ENCODE data around the gene ZNF516. TPM values are rescaled to one million over a fixed set of nuclear protein-coding genes. Genes with fewer than 3 reads are reported as not detected.

The ZNF516 gene
- total and polyA plus RNA-seq, 2 of the 13 experiments (the other 11 are each of a cell fraction or from before 2014, with no cell fraction given): 16.6 to 18.7 TPM

- Histone ChIP-seq H3K27ac (ENCODE audit: extremely low read length, insufficient read depth, low read length) (no peak overlapping the region), H3K4me3 (replicated peaks in 1 of 3; ENCODE audit: insufficient read depth in 1 of 3, low read depth in 2 of 3, low read length in 3 of 3) (no peak overlapping the region), H3K9ac (ENCODE audit: insufficient read depth, low read depth, low read length) (no peak overlapping the region), H3K4me2 (ENCODE audit: low read depth, low read length) (no peak overlapping the region), H3K79me2 (ENCODE audit: insufficient read depth, low read length) (peaks cover 69% of the 10 kb centered on the region), H3K36me3 (replicated peaks in 1 of 2; ENCODE audit: control insufficient read depth in 1 of 2, insufficient read depth in 2 of 2, low read length in 2 of 2) (peaks cover 7 to 22% of the 10 kb centered on the region in 2 experiments), H3K9me3 (ENCODE audit: low read length) (no peaks in the 10 kb centered on the region), H4K20me1 (ENCODE audit: insufficient read depth, low read length) (peaks cover 48% of the 10 kb centered on the region), H3K4me1 (ENCODE audit: insufficient read depth, low read length) (no peaks in the 10 kb centered on the region), H2AFZ (ENCODE audit: low read length) (no peak overlapping the region), H3K27me3 (ENCODE audit: control insufficient read depth in 1 of 2, insufficient read depth in 2 of 2, low read length in 2 of 2) (no peaks in the 10 kb centered on the region)
- in situ Hi-C loops (cut with HindIII; ENCODE audit: extremely low pct_ligation_motif_present, low pct_unique_long_range_greater_than_20kb): no loop called here
- ATAC-seq: no peak; the same call in 2 of the 3 replicates
- no peak for DNase-seq (ENCODE audit: low spot score)
- POLR2A ChIA-PET: no interaction called here
- CTCF ChIA-PET (ENCODE audit: low intra/inter-chr PET ratio, low total read pairs): no interaction called here
- intact Hi-C loops (cut with micrococcal nuclease; ENCODE audit: unreplicated experiment): no loop called here
- no TSS peak for BruUV-seq (replicated peaks)
- no peak for FAIRE-seq
- WGBS (ENCODE audit: low lambda C conversion rate): 98% methylated on average over 17 of the region's 21 CpGs
- no peak for TF ChIP-seq CEBPZ (IDR thresholded peaks at IDR 0.05; ENCODE audit: low read length)
- no peak for TF ChIP-seq ZNF276 (CRISPR knock-in tag; IDR thresholded peaks at IDR 0.05; ENCODE audit: low read depth)
- TF ChIP-seq MAFF (IDR thresholded peaks at IDR 0.05; ENCODE audit: low read depth, low read length): peak; percentile 75
- TF ChIP-seq ZNF546 (CRISPR knock-in tag; conservative IDR thresholded peaks at IDR 0.05): no peak
- peak; percentile 67 to 88 for TF ChIP-seq MAFK (conservative IDR thresholded peaks at IDR 0.05 in 1 of 2, IDR thresholded peaks at IDR 0.05 in 1 of 2; ENCODE audit: low read length in 2 of 2)
- peak; percentile 42 for TF ChIP-seq RBM22 (optimal IDR thresholded peaks at IDR 0.05; ENCODE audit: low read length)
- no peak for TF ChIP-seq ZFYVE20 (CRISPR knock-in tag; IDR thresholded peaks at IDR 0.05; ENCODE audit: borderline replicate concordance, low read depth)
- no peak for TF ChIP-seq ZBTB40 (IDR thresholded peaks at IDR 0.05)
- TF ChIP-seq ZBTB40 (CRISPR knock-in tag; IDR thresholded peaks at IDR 0.05): no peak
These were observed 82.8 kb downstream of the ZNF516 start for GRCh38 chr18:76412010-76412817.
